Subcutaneous abdominal adipose tissue (tissue), 5 donors: ENCODE data around the gene TEX2.
"Not testable (repeated sequence)": the region's sequence is repeated elsewhere in the genome, so short reads cannot be mapped to it uniquely, and the experiment has no call there.

Experiments used
- H3K27ac ChIP-seq: one replicate; pipeline ENCODE4 v1.7.0; 2013; ENCODE audit warnings: low read depth, mild to moderate bottlenecking, inconsistent platforms, low read length, moderate library complexity
- H3K27me3 ChIP-seq, 5 donors: one replicate each; pipeline ENCODE4 v1.7.0; 2013; ENCODE audit warnings: low read length in 5 of 5, inconsistent platforms in 1 of 5; ENCODE audit not compliant: control insufficient read depth in 5 of 5, insufficient read depth in 4 of 5
- H3K36me3 ChIP-seq, 5 donors: one replicate each; pipeline ENCODE4 v1.7.0; 2013; ENCODE audit warnings: low read length in 5 of 5; ENCODE audit not compliant: control insufficient read depth in 5 of 5, insufficient read depth in 5 of 5
- H3K4me1 ChIP-seq, 5 donors: one replicate each; pipeline ENCODE4 v1.7.0; 2013; ENCODE audit warnings: low read length in 5 of 5, mild to moderate bottlenecking in 3 of 5, moderate library complexity in 1 of 5; ENCODE audit not compliant: control insufficient read depth in 5 of 5, insufficient read depth in 5 of 5
- H3K4me3 ChIP-seq, 5 donors: one replicate each; pipeline ENCODE4 v1.7.0; 2013; ENCODE audit warnings: low read length in 5 of 5, low read depth in 1 of 5
- H3K9ac ChIP-seq, 5 donors: one replicate each; pipeline ENCODE4 v1.7.0; 2013; ENCODE audit warnings: low read length in 5 of 5, mild to moderate bottlenecking in 4 of 5, moderate library complexity in 3 of 5
- H3K9me3 ChIP-seq, 5 donors: one replicate each; pipeline ENCODE4 v1.7.0; 2013; ENCODE audit warnings: low read length in 5 of 5; ENCODE audit not compliant: control insufficient read depth in 5 of 5
- donor health status: healthy.
- donor health status: healthy.
- donor health status: healthy.
- donor health status: healthy.
- donor health status: healthy.

TEX2 gene

GRCh38 chr17:64174686-64175456 is 88.2 kb downstream of the TEX2 start:
- Histone ChIP-seq H3K9ac (peak overlapping the region in 1 of 5 donors; percentile 44), H3K9me3 (no peaks in the 10 kb centered on the region), H3K4me3 (no peak overlapping the region), H3K4me1 (peaks cover 2 to 34% (median 25%) of the 10 kb centered on the region in 5 donors), H3K27me3 (no peaks in the 10 kb centered on the region), H3K36me3 (peaks cover 2 to 22% (median 15%) of the 10 kb centered on the region in 5 donors), H3K27ac (peak overlapping the region; percentile 71)

DNA sequence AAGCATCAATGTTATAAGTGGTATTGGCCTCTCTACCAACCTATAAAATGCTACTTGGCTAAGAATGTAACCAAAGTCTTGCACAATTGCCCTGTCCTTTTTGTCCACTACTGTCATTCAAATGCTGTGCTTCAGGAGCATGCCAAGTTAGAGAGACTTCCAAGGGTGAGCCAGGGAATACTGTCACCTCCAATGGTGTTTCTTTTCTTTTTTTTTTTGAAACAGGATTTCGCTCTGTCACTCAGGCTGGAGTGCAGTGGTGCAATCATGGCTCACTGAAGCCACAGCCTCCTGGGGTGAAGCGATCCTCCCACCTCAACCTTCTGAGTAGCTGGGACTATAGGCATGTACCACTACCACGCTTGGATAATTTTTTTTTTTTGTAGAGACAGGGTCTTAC is 89.4 kb downstream of the TEX2 start:
- no peak overlapping the region for H3K4me3 ChIP-seq
- H3K4me1 ChIP-seq = peaks cover 2 to 34% (median 25%) of the 10 kb centered on the region in 5 donors
- no peak overlapping the region for H3K9ac ChIP-seq
- H3K27ac ChIP-seq = peak overlapping the region; percentile 71
- no peaks in the 10 kb centered on the region for H3K27me3 ChIP-seq
- H3K9me3 ChIP-seq = no peaks in the 10 kb centered on the region
- H3K36me3 ChIP-seq = peaks cover 2 to 29% (median 15%) of the 10 kb centered on the region in 5 donors

DNA sequence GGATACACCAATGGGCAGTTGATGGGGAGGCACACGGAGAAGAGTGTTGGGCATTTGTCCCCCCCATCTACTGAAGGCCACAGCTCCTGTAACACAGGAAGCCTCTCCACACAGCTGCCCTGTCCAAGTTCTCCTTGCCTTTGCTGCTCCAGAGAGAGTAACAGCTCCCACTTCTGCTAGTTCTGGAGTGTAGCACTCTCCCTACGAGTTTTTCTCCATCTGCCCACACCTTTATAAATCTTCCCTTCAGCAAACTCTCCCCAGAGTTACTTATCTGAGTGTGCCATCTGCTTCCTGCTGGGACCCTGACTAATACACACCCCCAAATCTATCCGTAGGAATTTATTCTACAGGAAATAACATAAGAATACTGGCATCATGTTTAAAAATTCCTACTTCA is 90.5 kb downstream of the TEX2 start:
- H3K36me3 ChIP-seq = peaks cover 2 to 26% (median 15%) of the 10 kb centered on the region in 5 donors
- H3K27me3 ChIP-seq = no peaks in the 10 kb centered on the region
- no peak overlapping the region for H3K27ac ChIP-seq
- no peak overlapping the region for H3K9ac ChIP-seq
- H3K4me1 ChIP-seq = peaks cover 2 to 34% (median 25%) of the 10 kb centered on the region in 5 donors
- no peak overlapping the region for H3K4me3 ChIP-seq
- no peaks in the 10 kb centered on the region for H3K9me3 ChIP-seq

GRCh38 chr17:64171041-64171440 is 92.0 kb downstream of the TEX2 start:
- H3K36me3 ChIP-seq = peaks cover 0 to 36% (median 17%) of the 10 kb centered on the region in 5 donors
- H3K4me1 ChIP-seq = peaks cover 2 to 26% (median 20%) of the 10 kb centered on the region in 5 donors
- H3K27me3 ChIP-seq = no peaks in the 10 kb centered on the region
- H3K9ac ChIP-seq = no peak overlapping the region
- no peak overlapping the region for H3K27ac ChIP-seq
- H3K9me3 ChIP-seq = no peaks in the 10 kb centered on the region
- no peak overlapping the region for H3K4me3 ChIP-seq

GRCh38 chr17:64170286-64170685 is 92.8 kb downstream of the TEX2 start:
- Histone ChIP-seq H3K4me3 (no peak overlapping the region), H3K4me1 (peaks cover 2 to 19% (median 13%) of the 10 kb centered on the region in 5 donors), H3K9me3 (no peaks in the 10 kb centered on the region), H3K36me3 (peaks cover 0 to 42% (median 16%) of the 10 kb centered on the region in 5 donors), H3K27me3 (no peaks in the 10 kb centered on the region), H3K27ac (no peak overlapping the region), H3K9ac (no peak overlapping the region)

GRCh38 chr17:64167666-64168065 is 95.4 kb downstream of the TEX2 start:
- H3K9ac ChIP-seq, H3K27ac ChIP-seq, H3K4me3 ChIP-seq, H3K4me1 ChIP-seq, H3K9me3 ChIP-seq, H3K27me3 ChIP-seq: not testable (repeated sequence)
- peaks cover 0 to 40% (median 16%) of the 10 kb centered on the region in 5 donors for H3K36me3 ChIP-seq

DNA sequence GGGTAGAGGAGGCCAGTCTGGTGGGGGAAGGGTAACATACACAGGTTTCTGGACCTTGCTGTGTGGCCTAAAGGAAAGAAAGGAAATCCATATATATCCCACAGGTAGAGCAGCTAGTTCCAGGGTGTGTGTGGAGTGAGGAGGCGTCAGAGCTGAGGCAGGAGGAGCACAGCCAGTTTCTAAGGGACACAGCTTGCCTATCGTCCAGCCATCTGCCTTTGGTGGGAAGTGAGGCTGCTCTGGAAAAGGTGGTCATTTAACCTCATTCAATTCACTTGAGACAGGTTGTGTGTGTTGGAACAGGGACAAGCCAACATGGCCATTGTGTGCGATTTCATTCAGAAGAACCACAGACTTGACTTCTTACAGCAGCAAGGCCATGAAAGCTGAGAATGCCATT is 96.2 kb downstream of the TEX2 start:
- peaks cover 0 to 40% (median 16%) of the 10 kb centered on the region in 5 donors for H3K36me3 ChIP-seq

DNA sequence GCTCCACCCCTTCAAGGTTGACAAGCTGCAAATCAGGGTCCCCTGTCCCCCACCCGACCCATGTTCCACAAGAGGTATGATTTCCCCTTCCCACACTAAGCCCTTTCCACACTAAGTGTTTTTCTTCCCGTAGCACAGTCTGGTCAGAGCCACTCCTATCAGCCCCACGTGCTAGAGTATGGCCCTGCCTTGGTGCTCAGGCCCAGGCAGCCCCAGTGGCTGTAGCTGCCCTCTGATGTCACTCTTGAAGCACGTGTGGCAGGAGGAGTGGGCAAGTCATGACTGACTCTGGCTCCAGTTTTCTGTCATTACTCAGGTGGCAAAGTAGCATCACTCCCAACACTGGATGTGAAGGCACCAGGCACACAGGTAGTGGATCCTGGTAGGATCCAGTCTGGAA is 97.7 kb downstream of the TEX2 start:
- peaks cover 0 to 32% (median 9%) of the 10 kb centered on the region in 5 donors for H3K36me3 ChIP-seq
- no peaks in the 10 kb centered on the region for H3K9me3 ChIP-seq
- no peak overlapping the region for H3K27ac ChIP-seq
- H3K4me3 ChIP-seq = no peak overlapping the region
- no peaks in the 10 kb centered on the region for H3K4me1 ChIP-seq
- H3K27me3 ChIP-seq = no peaks in the 10 kb centered on the region
- H3K9ac ChIP-seq = no peak overlapping the region

More for the DNA sequence above, 96.2 kb downstream of the TEX2 start:
- Histone ChIP-seq H3K9ac (no peak overlapping the region), H3K9me3 (no peaks in the 10 kb centered on the region), H3K27me3 (no peaks in the 10 kb centered on the region), H3K4me1 (no peaks in the 10 kb centered on the region), H3K27ac (no peak overlapping the region), H3K4me3 (no peak overlapping the region)

- H3K9ac ChIP-seq = no peak overlapping the region
- H3K4me1 ChIP-seq = no peaks in the 10 kb centered on the region
- peaks cover 0 to 26% (median 6%) of the 10 kb centered on the region in 5 donors for H3K36me3 ChIP-seq
- no peak overlapping the region for H3K4me3 ChIP-seq
- H3K27ac ChIP-seq = no peak overlapping the region
- H3K27me3 ChIP-seq = no peaks in the 10 kb centered on the region
- H3K9me3 ChIP-seq = no peaks in the 10 kb centered on the region
Observed at GRCh38 chr17:64164596-64165285, 98.3 kb downstream of the TEX2 start.

DNA sequence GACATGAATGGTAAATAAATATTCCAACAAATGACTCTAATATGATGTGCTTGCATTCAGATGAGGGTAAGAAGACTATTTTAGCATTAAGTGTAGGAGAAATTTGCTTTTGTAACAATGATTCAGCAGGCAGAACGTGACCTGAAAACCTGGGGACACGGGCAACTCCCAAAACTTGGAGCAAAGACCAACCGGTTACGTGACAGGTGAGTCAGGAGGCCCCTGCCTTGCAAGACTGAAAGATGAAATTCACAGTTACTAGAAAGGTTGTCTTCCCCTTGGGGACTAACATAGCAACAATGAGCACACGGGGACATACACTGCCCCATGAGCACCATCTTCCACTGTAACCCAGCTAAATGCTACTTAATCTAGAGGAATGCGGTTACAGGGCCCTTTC is 99.6 kb downstream of the TEX2 start:
- H3K9ac ChIP-seq = no peak overlapping the region
- no peak overlapping the region for H3K4me3 ChIP-seq
- no peaks in the 10 kb centered on the region for H3K9me3 ChIP-seq
- H3K36me3 ChIP-seq = peaks cover 0 to 21% (median 6%) of the 10 kb centered on the region in 5 donors
- no peaks in the 10 kb centered on the region for H3K27me3 ChIP-seq
- H3K4me1 ChIP-seq = no peaks in the 10 kb centered on the region
- H3K27ac ChIP-seq = no peak overlapping the region
